ENCODE results near the gene TRAP1.

Gene TRAP1

DNA sequence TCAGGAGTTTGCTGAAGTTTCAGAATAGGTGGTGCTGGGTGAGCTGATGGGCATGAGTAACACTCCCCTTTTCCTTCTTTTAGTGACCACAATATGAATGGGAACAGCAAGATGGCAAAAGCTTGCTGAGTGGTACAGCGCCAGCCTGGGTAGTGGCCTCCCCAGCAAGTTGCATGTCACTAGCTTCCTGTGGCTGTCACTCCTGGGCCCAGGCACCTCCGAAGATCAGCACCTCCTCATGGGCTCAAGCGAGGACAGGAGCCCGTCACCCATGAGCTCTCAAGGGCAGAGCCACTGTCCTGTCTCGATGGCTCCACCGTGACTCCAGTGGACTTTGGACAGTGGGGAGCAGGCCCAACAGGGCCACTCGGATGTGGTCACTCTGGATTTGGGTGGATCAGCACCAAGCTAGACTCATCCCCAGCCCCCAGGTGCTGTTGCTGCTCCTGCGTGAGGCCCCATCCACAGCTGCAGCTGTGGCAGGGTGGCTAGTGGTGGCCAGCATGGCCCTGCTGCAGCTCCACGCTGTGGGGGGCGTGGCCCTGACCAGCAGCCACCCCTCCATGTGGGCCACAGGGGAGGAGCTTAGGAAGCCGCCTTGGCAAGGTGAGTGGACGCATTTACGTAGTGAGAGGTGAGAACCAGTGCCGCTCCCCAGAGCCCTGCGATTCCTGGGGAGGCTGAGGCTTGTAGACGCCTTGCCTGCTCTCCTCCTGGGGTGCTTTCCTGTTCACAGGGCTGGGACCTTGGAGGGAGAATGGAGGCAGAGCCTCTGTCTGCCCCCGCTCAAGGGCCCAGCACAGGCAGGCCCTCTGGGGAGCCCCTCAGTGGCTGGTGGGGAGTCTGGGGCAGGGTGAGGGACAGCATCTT lies 76.5 kb downstream of the TRAP1 start:
- Histone ChIP-seq H3K79me2 (ENCODE audit: insufficient read depth, low read length) (no peaks in the 10 kb centered on the region), H3K4me1 (ENCODE audit: insufficient read depth, low read length, severe bottlenecking) (peaks cover 25% of the 10 kb centered on the region), H3K27me3 (ENCODE audit: insufficient read depth, low read length) (no peaks in the 10 kb centered on the region), H3K9ac (ENCODE audit: low read length) (no peak overlapping the region), H3K9me3 (ENCODE audit: low read length) (no peaks in the 10 kb centered on the region), H3K4me3 (ENCODE audit: low read depth, low read length, poor library complexity, severe bottlenecking) (no peak overlapping the region), H3K9me2 (ENCODE audit: low read depth, low read length) (no peaks in the 10 kb centered on the region), H3F3A (ENCODE audit: insufficient read depth, low read length) (no peaks in the 10 kb centered on the region), H4K20me1 (ENCODE audit: insufficient read depth, low read length) (no peaks in the 10 kb centered on the region), H3K36me3 (ENCODE audit: insufficient read depth, low read length) (peaks cover 15% of the 10 kb centered on the region; the same call in 1 of the 2 replicates), H3K4me2 (ENCODE audit: low read length) (no peak overlapping the region), H2AFZ (ENCODE audit: low read length) (no peak overlapping the region), H3K27ac (ENCODE audit: low read depth, low read length, poor library complexity, severe bottlenecking) (no peak overlapping the region)
- TF ChIP-seq, protein P1, sequence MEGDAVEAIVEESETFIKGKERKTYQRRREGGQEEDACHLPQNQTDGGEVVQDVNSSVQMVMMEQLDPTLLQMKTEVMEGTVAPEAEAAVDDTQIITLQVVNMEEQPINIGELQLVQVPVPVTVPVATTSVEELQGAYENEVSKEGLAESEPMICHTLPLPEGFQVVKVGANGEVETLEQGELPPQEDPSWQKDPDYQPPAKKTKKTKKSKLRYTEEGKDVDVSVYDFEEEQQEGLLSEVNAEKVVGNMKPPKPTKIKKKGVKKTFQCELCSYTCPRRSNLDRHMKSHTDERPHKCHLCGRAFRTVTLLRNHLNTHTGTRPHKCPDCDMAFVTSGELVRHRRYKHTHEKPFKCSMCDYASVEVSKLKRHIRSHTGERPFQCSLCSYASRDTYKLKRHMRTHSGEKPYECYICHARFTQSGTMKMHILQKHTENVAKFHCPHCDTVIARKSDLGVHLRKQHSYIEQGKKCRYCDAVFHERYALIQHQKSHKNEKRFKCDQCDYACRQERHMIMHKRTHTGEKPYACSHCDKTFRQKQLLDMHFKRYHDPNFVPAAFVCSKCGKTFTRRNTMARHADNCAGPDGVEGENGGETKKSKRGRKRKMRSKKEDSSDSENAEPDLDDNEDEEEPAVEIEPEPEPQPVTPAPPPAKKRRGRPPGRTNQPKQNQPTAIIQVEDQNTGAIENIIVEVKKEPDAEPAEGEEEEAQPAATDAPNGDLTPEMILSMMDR (IDR thresholded peaks at IDR 0.05; ENCODE audit: low read length): no peak
- no peak for TF ChIP-seq EZH2 (IDR thresholded peaks at IDR 0.05; ENCODE audit: borderline replicate concordance, low read length)

DNA sequence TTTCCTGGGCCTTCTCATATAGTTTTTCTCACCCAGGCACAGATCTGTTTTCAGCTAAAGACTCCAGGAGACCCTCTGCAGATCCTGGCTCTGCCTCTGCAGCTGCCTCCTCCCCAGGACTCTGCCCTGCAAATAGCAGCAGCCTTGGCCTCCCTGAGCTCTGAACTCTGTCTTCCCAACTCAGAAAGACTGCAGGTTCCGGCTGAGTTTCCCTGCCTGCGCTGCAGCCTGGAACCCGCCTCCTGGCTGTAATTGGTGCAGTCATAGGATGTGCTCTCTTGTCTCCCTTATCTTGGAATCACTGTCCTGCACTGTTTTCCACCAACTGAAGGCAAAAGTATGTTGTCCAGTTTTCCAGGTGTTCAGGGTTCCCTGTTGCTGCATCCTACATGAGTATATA lies 77.1 kb downstream of the TRAP1 start:
- Histone ChIP-seq H3K79me2 (ENCODE audit: insufficient read depth, low read length) (no peaks in the 10 kb centered on the region), H3K27ac (ENCODE audit: low read depth, low read length, poor library complexity, severe bottlenecking) (no peak overlapping the region)

DNA sequence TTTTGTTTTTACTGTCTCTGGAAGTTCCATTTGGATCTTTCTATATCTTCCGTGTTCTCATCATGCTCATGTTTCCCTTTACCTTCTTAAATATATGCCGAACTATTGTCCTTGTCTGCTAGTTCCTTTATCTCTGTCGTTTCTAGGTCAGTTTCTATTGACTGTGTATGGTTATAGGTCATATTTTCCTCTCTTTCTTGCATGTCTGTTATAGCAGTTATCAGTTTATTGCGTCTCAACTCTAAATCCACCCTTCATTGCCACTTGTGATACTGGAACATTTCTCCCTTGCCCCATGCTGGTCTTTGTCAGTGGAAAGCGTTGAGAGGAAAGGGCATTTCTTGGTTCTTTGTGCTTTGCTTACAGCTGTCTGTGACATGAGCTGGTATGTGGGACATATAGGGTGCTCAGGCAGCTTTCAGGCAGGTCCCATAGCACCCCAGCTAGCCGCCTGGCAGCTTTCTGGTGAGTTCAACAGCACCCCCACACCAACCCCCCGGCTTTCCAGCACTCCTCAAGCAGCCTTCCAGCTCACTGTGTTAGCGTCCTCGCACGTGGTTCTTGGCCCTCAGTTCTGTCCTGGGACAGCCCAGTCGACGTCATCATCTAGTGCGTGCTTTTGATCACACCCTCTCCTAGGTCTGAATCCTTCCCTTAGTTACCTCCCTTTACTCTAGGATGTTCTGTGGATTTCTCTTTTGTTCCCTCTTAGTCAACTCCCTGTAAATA lies 78.2 kb downstream of the TRAP1 start:
- Histone ChIP-seq H3K79me2 (ENCODE audit: insufficient read depth, low read length) (no peaks in the 10 kb centered on the region), H3K36me3 (ENCODE audit: insufficient read depth, low read length) (peaks cover 15% of the 10 kb centered on the region; the same call in 1 of the 2 replicates), H4K20me1 (ENCODE audit: insufficient read depth, low read length) (no peaks in the 10 kb centered on the region), H3F3A (ENCODE audit: insufficient read depth, low read length) (no peaks in the 10 kb centered on the region), H2AFZ (ENCODE audit: low read length) (no peak overlapping the region), H3K9ac (ENCODE audit: low read length) (no peak overlapping the region), H3K9me3 (ENCODE audit: low read length) (no peaks in the 10 kb centered on the region), H3K9me2 (ENCODE audit: low read depth, low read length) (no peaks in the 10 kb centered on the region), H3K27me3 (ENCODE audit: insufficient read depth, low read length) (no peaks in the 10 kb centered on the region), H3K4me2 (ENCODE audit: low read length) (no peak overlapping the region), H3K27ac (ENCODE audit: low read depth, low read length, poor library complexity, severe bottlenecking) (no peak overlapping the region), H3K4me3 (ENCODE audit: low read depth, low read length, poor library complexity, severe bottlenecking) (no peak overlapping the region), H3K4me1 (ENCODE audit: insufficient read depth, low read length, severe bottlenecking) (peaks cover 17% of the 10 kb centered on the region)
- TF ChIP-seq, protein P1 (IDR thresholded peaks at IDR 0.05; ENCODE audit: low read length): no peak
- no peak for TF ChIP-seq EZH2 (IDR thresholded peaks at IDR 0.05; ENCODE audit: borderline replicate concordance, low read length)

More for the DNA sequence above, 77.1 kb downstream of the TRAP1 start:
- no peaks in the 10 kb centered on the region for H3K9me2 ChIP-seq (ENCODE audit: low read depth, low read length)
- H4K20me1 ChIP-seq (ENCODE audit: insufficient read depth, low read length): no peaks in the 10 kb centered on the region
- no peaks in the 10 kb centered on the region for H3K9me3 ChIP-seq (ENCODE audit: low read length)
- TF ChIP-seq, protein P1 (IDR thresholded peaks at IDR 0.05; ENCODE audit: low read length): no peak
- TF ChIP-seq EZH2 (IDR thresholded peaks at IDR 0.05; ENCODE audit: borderline replicate concordance, low read length): no peak
- peaks cover 15% of the 10 kb centered on the region; the same call in 1 of the 2 replicates for H3K36me3 ChIP-seq (ENCODE audit: insufficient read depth, low read length)
- no peak overlapping the region for H3K9ac ChIP-seq (ENCODE audit: low read length)
- H3F3A ChIP-seq (ENCODE audit: insufficient read depth, low read length): no peaks in the 10 kb centered on the region
- H2AFZ ChIP-seq (ENCODE audit: low read length): no peak overlapping the region
- no peak overlapping the region for H3K4me3 ChIP-seq (ENCODE audit: low read depth, low read length, poor library complexity, severe bottlenecking)
- H3K27me3 ChIP-seq (ENCODE audit: insufficient read depth, low read length): no peaks in the 10 kb centered on the region
- no peak overlapping the region for H3K4me2 ChIP-seq (ENCODE audit: low read length)
- H3K4me1 ChIP-seq (ENCODE audit: insufficient read depth, low read length, severe bottlenecking): peaks cover 20% of the 10 kb centered on the region

All from OCI-LY1 (cell line).